Sigmoid colon (tissue), 4 donors: ENCODE measurements around the gene NOTCH1.

ENCODE experiments used
- EP300 ChIP-seq, 4 donors: sonication (generic); formaldehyde crosslinking; IDR thresholded peaks; one replicate each; pipeline ENCODE4 v1.6.1; 2017; ENCODE audit warnings: antibody characterized with exemption in 4 of 4
- POLR2A ChIP-seq, 2 donors: fragments of 450-650 bp; IDR thresholded peaks; one replicate each; pipeline ENCODE4 v1.6.1; 2016; ENCODE audit warnings: antibody characterized with exemption in 2 of 2, mild to moderate bottlenecking in 2 of 2, moderate library complexity in 2 of 2
- POLR2AphosphoS5 ChIP-seq, 4 donors: sonication (generic); formaldehyde crosslinking; IDR thresholded peaks; one replicate each; pipeline ENCODE4 v1.6.1; 2017; ENCODE audit warnings: antibody characterized with exemption in 4 of 4
- TF ChIP-seq, protein P1 (sequence below), 4 experiments: fragments of 450-650 bp in 3 of 4; fragments of 200-600 bp in 1 of 4; IDR thresholded peaks; one replicate each; pipeline ENCODE4 v1.5.1; 2016 to 2019; ENCODE audit warnings: antibody characterized with exemption in 4 of 4, mild to moderate bottlenecking in 3 of 4, moderate library complexity in 2 of 4

GRCh38 chr9:136453326-136453725 is 92.5 kb downstream of the NOTCH1 start:
- TF ChIP-seq POLR2A (IDR thresholded peaks at IDR 0.05) (no peak), POLR2AphosphoS5 (IDR thresholded peaks at IDR 0.05) (no peak), EP300 (IDR thresholded peaks at IDR 0.05) (no peak)
- TF ChIP-seq, protein P1, sequence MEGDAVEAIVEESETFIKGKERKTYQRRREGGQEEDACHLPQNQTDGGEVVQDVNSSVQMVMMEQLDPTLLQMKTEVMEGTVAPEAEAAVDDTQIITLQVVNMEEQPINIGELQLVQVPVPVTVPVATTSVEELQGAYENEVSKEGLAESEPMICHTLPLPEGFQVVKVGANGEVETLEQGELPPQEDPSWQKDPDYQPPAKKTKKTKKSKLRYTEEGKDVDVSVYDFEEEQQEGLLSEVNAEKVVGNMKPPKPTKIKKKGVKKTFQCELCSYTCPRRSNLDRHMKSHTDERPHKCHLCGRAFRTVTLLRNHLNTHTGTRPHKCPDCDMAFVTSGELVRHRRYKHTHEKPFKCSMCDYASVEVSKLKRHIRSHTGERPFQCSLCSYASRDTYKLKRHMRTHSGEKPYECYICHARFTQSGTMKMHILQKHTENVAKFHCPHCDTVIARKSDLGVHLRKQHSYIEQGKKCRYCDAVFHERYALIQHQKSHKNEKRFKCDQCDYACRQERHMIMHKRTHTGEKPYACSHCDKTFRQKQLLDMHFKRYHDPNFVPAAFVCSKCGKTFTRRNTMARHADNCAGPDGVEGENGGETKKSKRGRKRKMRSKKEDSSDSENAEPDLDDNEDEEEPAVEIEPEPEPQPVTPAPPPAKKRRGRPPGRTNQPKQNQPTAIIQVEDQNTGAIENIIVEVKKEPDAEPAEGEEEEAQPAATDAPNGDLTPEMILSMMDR (IDR thresholded peaks at IDR 0.05) = no peak
